Stimulated activated CD4-positive, alpha-beta T cell treated with anti-CD3 and anti-CD28 coated beads, Interleukin-12 subunit alpha, Interleukin-12 subunit beta, amount 100 ng/mL, for 24 hours (primary cell): ENCODE measurements around the gene RPL32.
"Not testable (repeated sequence)": the region's sequence is repeated elsewhere in the genome, so short reads cannot be mapped to it uniquely, and the experiment has no call there.

Experiments
- DNase-seq, 2 experiments: peaks; one replicate each; pipeline ENCODE4 v3.0.0-alpha.2; 2020; ENCODE audit warnings: low read depth in 2 of 2

RPL32 gene

GRCh38 chr3:12868039-12869034 is 27.0 kb upstream of the RPL32 start:
- DNase-seq, result peak; percentile 26 to 66

- DNase-seq, result no peak
Observed at GRCh38 chr3:12866836-12867235, 25.5 kb upstream of the RPL32 start.

- no peak for DNase-seq
Observed at GRCh38 chr3:12865271-12865670, 23.9 kb upstream of the RPL32 start.

GRCh38 chr3:12862387-12862786 is 21.0 kb upstream of the RPL32 start:
- no peak for DNase-seq

GRCh38 chr3:12861611-12862010 is 20.2 kb upstream of the RPL32 start:
- no peak for DNase-seq

- DNase-seq, result no peak
Observed at GRCh38 chr3:12859840-12860239, 18.5 kb upstream of the RPL32 start.

- no peak for DNase-seq
Observed at GRCh38 chr3:12856626-12857025, 15.3 kb upstream of the RPL32 start.

- no peak for DNase-seq
Observed at GRCh38 chr3:12854565-12854964, 13.2 kb upstream of the RPL32 start.

GRCh38 chr3:12853847-12854246 is 12.5 kb upstream of the RPL32 start:
- DNase-seq, result not testable (repeated sequence)

- no peak for DNase-seq
Observed at GRCh38 chr3:12852201-12852600, 10.8 kb upstream of the RPL32 start.

- no peak for DNase-seq
Observed at GRCh38 chr3:12845811-12846210, 4.4 kb upstream of the RPL32 start.

GRCh38 chr3:12842469-12842868 is 1.1 kb upstream of the RPL32 start:
- DNase-seq, result no peak

GRCh38 chr3:12841970-12842328 is 584 bp upstream of the RPL32 start:
- DNase-seq, result no peak

GRCh38 chr3:12840591-12841148 is 695 bp downstream of the RPL32 start:
- no peak for DNase-seq

- DNase-seq, result not testable (repeated sequence)
Observed at GRCh38 chr3:12840148-12840547, 1.2 kb downstream of the RPL32 start.

GRCh38 chr3:12839156-12839946 is 2.0 kb downstream of the RPL32 start:
- DNase-seq, result no peak

- DNase-seq, result no peak
Observed at GRCh38 chr3:12838179-12838965, 3.0 kb downstream of the RPL32 start.

GRCh38 chr3:12837295-12837986 is 3.9 kb downstream of the RPL32 start:
- no peak for DNase-seq

- DNase-seq, result no peak
Observed at GRCh38 chr3:12835052-12835665, 6.2 kb downstream of the RPL32 start.
